NCI-H510A treated with DMSO at 0.1 percent for 48 hours (cell line): ENCODE measurements around the gene SOWAHB.
A peak's percentile ranks its signal among the peaks of the same experiment; 100 is the strongest.

Experiments used
- DNase-seq: peaks from one replicate; lab custom pipeline; 2025; lab: John Stamatoyannopoulos, UW

The SOWAHB gene

GRCh38 chr4:76897536-76898384 lies at the start of gene SOWAHB:
Gene SOWAHB, minus strand, starts transcription at chr4:76898144. Its CDS starts 295 bp downstream, at chr4:76897849.
- peak; percentile 84 for DNase-seq

- DNase-seq, result no peak
Measured at GRCh38 chr4:76947369-76947768, 49.4 kb upstream of the SOWAHB start.

- DNase-seq, result no peak
Measured at GRCh38 chr4:76943790-76944189, 45.8 kb upstream of the SOWAHB start.

- no peak for DNase-seq
Measured at GRCh38 chr4:76943129-76943620, 45.2 kb upstream of the SOWAHB start.

GRCh38 chr4:76939184-76939583 lies 41.2 kb upstream of the SOWAHB start:
- DNase-seq, result no peak

- no peak for DNase-seq
Measured at GRCh38 chr4:76931576-76932276, 33.8 kb upstream of the SOWAHB start.

- DNase-seq, result no peak
Measured at GRCh38 chr4:76931087-76931486, 33.1 kb upstream of the SOWAHB start.

- DNase-seq, result no peak
Measured at GRCh38 chr4:76930685-76931084, 32.7 kb upstream of the SOWAHB start.

GRCh38 chr4:76926841-76927240 lies 28.9 kb upstream of the SOWAHB start:
- DNase-seq, result no peak

GRCh38 chr4:76923619-76924357 lies 25.8 kb upstream of the SOWAHB start:
- DNase-seq, result no peak

- DNase-seq, result no peak
Measured at GRCh38 chr4:76920715-76921114, 22.8 kb upstream of the SOWAHB start.

GRCh38 chr4:76909711-76910110 lies 11.8 kb upstream of the SOWAHB start:
- DNase-seq, result no peak

- DNase-seq, result no peak
Measured at GRCh38 chr4:76905521-76905920, 7.6 kb upstream of the SOWAHB start.

- DNase-seq, result no peak
Measured at GRCh38 chr4:76904646-76905190, 6.8 kb upstream of the SOWAHB start.

- no peak for DNase-seq
Measured at GRCh38 chr4:76902233-76902890, 4.4 kb upstream of the SOWAHB start.

- DNase-seq, result peak; percentile 29
Measured at GRCh38 chr4:76898949-76899645, 1.2 kb upstream of the SOWAHB start.

- no peak for DNase-seq
Measured at GRCh38 chr4:76898385-76898692, 395 bp upstream of the SOWAHB start.

- DNase-seq, result peak; percentile 59
Measured at GRCh38 chr4:76896614-76897535, 1.1 kb downstream of the SOWAHB start.

GRCh38 chr4:76896048-76896447 lies 1.9 kb downstream of the SOWAHB start:
- DNase-seq, result no peak

- no peak for DNase-seq
Measured at GRCh38 chr4:76895619-76896018, 2.3 kb downstream of the SOWAHB start.
